ENCODE data around the gene RNU7-1. TPM values are rescaled to one million over a fixed set of nuclear protein-coding genes. Genes with fewer than 3 reads are reported as not detected.

Gene RNU7-1
- total RNA-seq, 1 experiment from 2014 or later = not detected

- TF ChIP-seq, protein P1, sequence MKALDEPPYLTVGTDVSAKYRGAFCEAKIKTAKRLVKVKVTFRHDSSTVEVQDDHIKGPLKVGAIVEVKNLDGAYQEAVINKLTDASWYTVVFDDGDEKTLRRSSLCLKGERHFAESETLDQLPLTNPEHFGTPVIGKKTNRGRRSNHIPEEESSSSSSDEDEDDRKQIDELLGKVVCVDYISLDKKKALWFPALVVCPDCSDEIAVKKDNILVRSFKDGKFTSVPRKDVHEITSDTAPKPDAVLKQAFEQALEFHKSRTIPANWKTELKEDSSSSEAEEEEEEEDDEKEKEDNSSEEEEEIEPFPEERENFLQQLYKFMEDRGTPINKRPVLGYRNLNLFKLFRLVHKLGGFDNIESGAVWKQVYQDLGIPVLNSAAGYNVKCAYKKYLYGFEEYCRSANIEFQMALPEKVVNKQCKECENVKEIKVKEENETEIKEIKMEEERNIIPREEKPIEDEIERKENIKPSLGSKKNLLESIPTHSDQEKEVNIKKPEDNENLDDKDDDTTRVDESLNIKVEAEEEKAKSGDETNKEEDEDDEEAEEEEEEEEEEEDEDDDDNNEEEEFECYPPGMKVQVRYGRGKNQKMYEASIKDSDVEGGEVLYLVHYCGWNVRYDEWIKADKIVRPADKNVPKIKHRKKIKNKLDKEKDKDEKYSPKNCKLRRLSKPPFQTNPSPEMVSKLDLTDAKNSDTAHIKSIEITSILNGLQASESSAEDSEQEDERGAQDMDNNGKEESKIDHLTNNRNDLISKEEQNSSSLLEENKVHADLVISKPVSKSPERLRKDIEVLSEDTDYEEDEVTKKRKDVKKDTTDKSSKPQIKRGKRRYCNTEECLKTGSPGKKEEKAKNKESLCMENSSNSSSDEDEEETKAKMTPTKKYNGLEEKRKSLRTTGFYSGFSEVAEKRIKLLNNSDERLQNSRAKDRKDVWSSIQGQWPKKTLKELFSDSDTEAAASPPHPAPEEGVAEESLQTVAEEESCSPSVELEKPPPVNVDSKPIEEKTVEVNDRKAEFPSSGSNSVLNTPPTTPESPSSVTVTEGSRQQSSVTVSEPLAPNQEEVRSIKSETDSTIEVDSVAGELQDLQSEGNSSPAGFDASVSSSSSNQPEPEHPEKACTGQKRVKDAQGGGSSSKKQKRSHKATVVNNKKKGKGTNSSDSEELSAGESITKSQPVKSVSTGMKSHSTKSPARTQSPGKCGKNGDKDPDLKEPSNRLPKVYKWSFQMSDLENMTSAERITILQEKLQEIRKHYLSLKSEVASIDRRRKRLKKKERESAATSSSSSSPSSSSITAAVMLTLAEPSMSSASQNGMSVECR (CRISPR knock-in tag; IDR thresholded peaks at IDR 0.05; ENCODE audit: borderline replicate concordance) = peak; percentile 92; the same call in 1 of the 2 replicates
- TF ChIP-seq, protein P2, sequence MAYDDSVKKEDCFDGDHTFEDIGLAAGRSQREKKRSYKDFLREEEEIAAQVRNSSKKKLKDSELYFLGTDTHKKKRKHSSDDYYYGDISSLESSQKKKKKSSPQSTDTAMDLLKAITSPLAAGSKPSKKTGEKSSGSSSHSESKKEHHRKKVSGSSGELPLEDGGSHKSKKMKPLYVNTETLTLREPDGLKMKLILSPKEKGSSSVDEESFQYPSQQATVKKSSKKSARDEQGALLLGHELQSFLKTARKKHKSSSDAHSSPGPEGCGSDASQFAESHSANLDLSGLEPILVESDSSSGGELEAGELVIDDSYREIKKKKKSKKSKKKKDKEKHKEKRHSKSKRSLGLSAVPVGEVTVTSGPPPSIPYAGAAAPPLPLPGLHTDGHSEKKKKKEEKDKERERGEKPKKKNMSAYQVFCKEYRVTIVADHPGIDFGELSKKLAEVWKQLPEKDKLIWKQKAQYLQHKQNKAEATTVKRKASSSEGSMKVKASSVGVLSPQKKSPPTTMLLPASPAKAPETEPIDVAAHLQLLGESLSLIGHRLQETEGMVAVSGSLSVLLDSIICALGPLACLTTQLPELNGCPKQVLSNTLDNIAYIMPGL (CRISPR knock-in tag; IDR thresholded peaks at IDR 0.05) = peak; percentile 98
- TF ChIP-seq, protein P3, sequence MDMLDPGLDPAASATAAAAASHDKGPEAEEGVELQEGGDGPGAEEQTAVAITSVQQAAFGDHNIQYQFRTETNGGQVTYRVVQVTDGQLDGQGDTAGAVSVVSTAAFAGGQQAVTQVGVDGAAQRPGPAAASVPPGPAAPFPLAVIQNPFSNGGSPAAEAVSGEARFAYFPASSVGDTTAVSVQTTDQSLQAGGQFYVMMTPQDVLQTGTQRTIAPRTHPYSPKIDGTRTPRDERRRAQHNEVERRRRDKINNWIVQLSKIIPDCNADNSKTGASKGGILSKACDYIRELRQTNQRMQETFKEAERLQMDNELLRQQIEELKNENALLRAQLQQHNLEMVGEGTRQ (CRISPR knock-in tag; IDR thresholded peaks at IDR 0.05) = no peak; the same call in none of the 2 replicates
- TF ChIP-seq ATF1 (CRISPR knock-in tag; IDR thresholded peaks at IDR 0.05) = peak; percentile 86; the same call in 1 of the 2 replicates
- TF ChIP-seq TEAD1 (CRISPR knock-in tag; IDR thresholded peaks at IDR 0.05) = peak; percentile 84
- TF ChIP-seq NR3C1 (CRISPR knock-in tag; conservative IDR thresholded peaks at IDR 0.05; ENCODE audit: low read depth) = peak; percentile 83; the same call in 1 of the 2 replicates
- TF ChIP-seq, protein P4, sequence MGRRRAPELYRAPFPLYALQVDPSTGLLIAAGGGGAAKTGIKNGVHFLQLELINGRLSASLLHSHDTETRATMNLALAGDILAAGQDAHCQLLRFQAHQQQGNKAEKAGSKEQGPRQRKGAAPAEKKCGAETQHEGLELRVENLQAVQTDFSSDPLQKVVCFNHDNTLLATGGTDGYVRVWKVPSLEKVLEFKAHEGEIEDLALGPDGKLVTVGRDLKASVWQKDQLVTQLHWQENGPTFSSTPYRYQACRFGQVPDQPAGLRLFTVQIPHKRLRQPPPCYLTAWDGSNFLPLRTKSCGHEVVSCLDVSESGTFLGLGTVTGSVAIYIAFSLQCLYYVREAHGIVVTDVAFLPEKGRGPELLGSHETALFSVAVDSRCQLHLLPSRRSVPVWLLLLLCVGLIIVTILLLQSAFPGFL (CRISPR knock-in tag; IDR thresholded peaks at IDR 0.05; ENCODE audit: borderline replicate concordance) = peak; percentile 91; the same call in 1 of the 2 replicates
- peak; percentile 75 for TF ChIP-seq ESRRA (CRISPR knock-in tag; IDR thresholded peaks at IDR 0.05; ENCODE audit: borderline replicate concordance)
- TF ChIP-seq TCF7 (CRISPR knock-in tag; IDR thresholded peaks at IDR 0.05; ENCODE audit: low read depth) = peak; percentile 88
- TF ChIP-seq ETV6 (CRISPR knock-in tag; IDR thresholded peaks at IDR 0.05) = peak; percentile 91
- TF ChIP-seq SOX15 (CRISPR knock-in tag; IDR thresholded peaks at IDR 0.05) = no peak
- TF ChIP-seq FOXK1 (CRISPR knock-in tag; IDR thresholded peaks at IDR 0.05) = peak; percentile 95
- peak; percentile 93 for TF ChIP-seq CBFB (CRISPR knock-in tag; IDR thresholded peaks at IDR 0.05; ENCODE audit: low read depth)
- TF ChIP-seq, protein P5, sequence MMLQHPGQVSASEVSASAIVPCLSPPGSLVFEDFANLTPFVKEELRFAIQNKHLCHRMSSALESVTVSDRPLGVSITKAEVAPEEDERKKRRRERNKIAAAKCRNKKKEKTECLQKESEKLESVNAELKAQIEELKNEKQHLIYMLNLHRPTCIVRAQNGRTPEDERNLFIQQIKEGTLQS (CRISPR knock-in tag; conservative IDR thresholded peaks at IDR 0.05) = no peak
- TF ChIP-seq AR (CRISPR knock-in tag; IDR thresholded peaks at IDR 0.05) = no peak
- TF ChIP-seq OVOL2 (CRISPR knock-in tag; IDR thresholded peaks at IDR 0.05; ENCODE audit: borderline replicate concordance) = no peak
- TF ChIP-seq ZNF232 (CRISPR knock-in tag; IDR thresholded peaks at IDR 0.05) = peak; percentile 79
- peak; percentile 92 for TF ChIP-seq CTCF (IDR thresholded peaks at IDR 0.05)
- TF ChIP-seq USF1 (CRISPR knock-in tag; IDR thresholded peaks at IDR 0.05) = peak; percentile 65; the same call in 1 of the 2 replicates
- peak; percentile 51 for TF ChIP-seq NFYB (CRISPR knock-in tag; conservative IDR thresholded peaks at IDR 0.05; ENCODE audit: low read depth)
- TF ChIP-seq KAT7 (CRISPR knock-in tag; IDR thresholded peaks at IDR 0.05; ENCODE audit: borderline replicate concordance) = peak; percentile 92; the same call in 1 of the 2 replicates
- TF ChIP-seq MXD4 (CRISPR knock-in tag; IDR thresholded peaks at IDR 0.05; ENCODE audit: borderline replicate concordance) = no peak
- TF ChIP-seq ELF4 (CRISPR knock-in tag; IDR thresholded peaks at IDR 0.05; ENCODE audit: low read depth) = 0 out of 2 replicates have a peak, but pooled peaks have one; percentile 83
These were observed 5.9 kb upstream of the RNU7-1 start (continued) for GRCh38 chr12:6937481-6938352.

Data from WTC11 (cell line).